Colon (tissue), 2 donors: ENCODE data around the gene PRICKLE2.

Source experiments
- FAIRE-seq: peaks from 2 replicates; lab custom pipeline; 2012; peaks lifted over from hg19 to GRCh38; lab: Jason Lieb, UNC
- donor health status: control.
- donor health status: control.

Gene PRICKLE2

DNA sequence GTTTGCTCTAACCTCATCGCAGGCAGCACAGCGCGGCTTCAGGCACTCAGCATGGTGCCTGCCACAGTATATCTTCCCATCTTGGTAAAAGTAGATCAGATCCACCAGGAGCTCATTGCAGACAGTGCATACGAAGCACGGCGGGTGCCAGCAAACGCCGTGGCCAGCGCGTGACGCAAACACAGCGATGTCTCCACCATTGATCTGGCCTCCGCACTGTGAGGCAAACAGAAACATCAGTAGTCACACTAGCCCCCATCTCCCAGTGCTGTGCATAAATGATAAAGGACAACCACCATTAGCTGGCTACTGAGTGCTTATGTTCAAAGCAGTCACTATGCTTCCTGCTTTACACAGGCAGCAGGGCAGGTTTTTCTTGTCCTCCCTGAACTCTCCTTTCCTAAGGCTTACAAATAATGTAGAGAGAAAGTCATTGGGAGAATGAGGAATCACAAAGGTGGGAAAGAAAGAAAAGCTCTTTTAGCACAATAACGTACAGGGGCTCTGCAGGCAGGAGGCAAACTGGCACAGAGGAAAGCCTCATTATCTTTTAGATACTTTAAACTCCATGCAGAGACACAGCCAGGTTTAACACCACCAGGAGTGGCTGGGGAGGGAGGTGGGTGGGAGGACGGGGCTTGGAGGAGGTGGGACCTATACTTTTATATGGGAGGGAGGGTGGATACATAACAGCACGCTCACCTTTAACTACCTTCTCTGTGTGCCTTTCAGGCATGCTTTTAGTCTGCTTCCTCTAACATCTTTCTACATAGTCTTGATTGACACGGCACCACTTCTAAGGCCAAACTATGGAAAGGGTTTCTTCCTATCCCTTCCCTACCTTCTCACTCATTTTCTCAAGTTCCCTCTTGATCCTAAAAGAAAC is 67.9 kb downstream of the PRICKLE2 start:
- FAIRE-seq, result no peak

DNA sequence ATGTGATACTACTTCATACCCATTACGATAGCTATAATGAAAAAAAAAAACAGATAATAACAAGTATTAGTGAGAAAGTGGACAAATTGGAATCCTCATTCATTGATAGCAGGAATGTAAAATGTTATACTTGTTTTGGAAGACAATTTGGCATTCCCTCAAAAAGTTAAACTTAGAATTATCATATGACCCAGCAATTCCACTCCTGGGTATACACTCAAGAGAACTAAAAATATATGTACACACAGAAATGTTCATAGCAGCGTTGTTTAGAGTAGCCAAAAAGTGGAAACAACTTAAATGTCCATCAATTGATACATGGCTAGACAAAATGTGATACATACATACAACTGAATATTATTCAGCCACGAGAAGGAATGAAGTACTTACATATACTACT is 69.9 kb downstream of the PRICKLE2 start:
- no peak for FAIRE-seq

DNA sequence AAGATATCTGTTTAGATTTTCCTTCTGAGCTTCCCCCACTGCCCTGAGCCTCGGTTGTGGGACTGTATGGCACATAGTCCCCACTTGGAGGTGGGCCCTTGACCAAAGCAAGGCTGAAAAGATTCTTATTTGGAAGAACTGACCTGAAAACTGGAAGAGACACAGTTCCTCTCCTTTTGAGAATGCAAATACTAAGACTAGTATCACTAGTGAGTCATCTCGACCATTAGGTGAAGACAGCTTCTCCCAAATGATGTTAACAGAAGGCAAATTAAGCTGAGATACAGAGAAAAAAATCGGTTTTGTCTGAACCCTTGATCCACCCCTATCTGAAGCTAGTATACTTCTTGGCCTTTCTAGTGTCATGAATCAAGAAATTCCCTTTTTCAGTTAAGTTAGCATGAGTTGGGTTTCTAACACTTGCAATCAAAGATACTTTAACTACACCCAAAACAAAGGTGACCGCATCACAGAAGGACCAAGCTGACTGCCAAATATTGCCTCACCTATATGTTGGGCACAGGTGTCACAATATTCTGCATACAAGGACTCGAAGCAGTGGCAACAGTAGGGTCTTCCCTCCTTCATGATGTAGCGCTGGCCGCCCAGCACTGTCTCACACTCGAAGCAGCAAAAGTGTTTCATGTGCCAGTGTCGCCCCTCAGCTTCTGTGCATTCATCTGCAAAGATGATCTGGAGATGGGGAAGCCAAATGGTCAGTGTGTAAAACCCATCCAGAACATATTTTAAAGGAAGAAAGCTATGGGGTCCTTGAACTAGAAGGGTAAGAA is 72.4 kb downstream of the PRICKLE2 start:
- FAIRE-seq, result no peak

DNA sequence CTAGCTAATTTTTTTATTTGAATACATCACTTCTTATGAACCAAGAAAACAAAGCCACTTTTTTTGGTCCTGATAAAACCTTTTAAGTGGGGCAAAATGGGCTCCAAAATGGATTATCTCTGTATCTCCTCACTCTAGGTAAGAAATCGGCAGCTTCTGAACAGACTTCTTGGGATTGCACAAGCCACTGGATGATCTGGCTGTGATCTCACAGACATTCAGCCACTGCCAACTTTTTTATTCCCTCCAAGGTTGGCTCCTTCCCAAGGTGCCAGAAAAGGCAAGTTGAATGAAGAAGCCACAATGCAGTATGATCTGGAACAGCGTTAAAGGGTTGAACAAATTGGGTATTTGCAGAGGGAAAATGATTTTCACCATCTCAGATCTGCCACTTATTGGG is 73.2 kb downstream of the PRICKLE2 start:
- FAIRE-seq, result no peak

DNA sequence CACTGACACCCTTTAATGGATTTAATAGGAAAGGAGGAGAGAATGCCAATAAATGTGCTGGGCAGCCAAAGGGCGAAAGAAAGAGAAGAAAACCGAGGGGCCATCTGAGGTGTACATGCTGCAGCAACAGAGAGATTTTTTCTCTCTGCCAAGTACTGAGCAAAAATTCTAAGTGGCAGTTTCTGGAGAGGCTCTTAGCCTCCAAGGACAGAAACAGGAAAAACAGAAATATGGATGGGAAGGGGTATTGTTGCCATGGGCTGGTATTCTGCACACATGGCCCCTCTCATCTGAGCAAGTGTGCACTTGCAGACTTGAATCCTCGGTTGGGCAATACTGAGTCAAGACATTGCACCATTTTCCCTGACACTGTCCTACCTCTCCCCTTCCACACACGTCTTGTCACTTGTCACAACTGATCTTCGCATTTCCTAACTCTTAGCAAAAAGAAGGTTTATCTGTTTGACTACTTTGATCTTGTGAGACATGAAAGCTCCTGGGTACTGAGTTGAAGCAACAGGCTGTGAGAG is 73.9 kb downstream of the PRICKLE2 start:
- no peak for FAIRE-seq

DNA sequence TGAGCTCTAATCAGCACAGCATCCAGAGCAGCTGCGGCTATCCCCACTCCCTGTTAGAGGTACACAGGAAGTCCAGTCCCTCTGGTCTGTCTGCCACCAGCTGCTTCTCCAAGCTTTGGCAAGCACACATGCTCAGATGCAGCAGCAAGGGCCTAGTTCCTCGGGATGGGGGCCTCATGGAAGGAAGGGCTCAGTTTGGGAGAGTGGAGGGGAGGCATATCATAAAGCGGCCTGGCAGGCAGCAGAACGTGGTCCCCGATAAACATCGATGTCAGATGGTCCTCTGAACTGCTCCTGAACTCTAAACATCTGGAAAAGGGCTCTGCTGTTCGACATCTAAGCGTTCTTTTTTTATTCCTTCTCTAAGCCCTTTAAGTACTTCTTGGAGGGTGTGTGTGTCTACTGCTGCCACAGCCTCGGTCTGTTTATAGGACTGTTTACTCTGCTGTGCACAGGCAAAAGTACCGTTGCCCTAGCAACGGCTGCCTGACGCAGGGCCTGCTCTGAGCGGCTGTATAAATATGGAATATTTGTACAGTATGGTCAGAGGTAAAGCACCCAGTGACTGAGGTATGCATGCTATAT is 74.6 kb downstream of the PRICKLE2 start:
- no peak for FAIRE-seq

DNA sequence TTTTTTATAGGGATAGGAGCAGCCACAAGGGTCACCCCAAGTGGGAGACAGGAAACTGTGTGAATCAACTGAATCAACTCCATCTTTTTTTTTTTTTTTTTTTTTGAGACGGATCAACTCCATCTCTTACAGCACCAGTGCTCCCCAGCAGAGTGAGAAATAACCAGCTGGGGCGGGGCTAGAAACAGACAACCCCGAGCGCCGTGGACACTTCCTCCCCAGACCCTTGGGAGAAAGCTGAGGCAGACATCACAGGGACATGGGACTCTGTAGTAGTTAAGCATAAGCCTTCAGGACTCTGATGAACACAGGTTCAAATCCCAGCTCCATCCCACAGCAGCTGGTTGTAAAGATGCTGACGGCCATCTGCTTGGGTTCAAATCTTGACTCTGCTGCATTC is 75.4 kb downstream of the PRICKLE2 start:
- no peak for FAIRE-seq

DNA sequence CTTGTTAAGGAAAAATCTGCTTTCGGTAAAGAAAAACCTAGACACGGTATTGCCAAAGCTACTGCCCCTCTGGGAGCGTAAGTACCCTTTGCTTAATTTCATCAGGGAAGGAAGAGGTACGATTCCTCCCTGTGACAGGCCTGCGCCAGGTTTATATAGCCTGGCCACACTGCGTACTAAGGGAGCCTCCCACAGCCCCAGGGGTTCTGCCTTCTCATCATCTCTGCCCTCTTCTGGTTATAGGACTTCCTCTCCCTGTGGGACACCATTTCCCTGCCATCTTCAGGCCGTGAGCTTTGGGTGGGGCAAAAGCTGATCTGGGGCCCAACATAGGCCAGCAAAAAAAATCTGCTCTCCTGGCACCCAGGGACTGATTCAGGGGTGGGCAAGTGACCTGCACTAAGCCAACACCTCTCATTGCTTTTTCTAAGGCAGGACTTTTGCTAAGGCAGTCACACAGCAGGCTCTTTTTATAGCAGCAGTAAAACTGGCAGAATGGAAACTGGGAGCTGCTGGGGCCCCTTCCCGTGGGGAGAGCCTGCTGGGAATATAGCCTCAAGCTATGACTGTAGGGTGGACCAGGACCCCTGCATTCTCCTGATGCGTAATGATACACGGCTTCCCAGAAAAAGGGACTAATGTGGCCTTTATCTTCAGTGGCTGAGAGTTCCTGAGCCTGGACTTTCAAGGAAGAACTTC is 76.2 kb downstream of the PRICKLE2 start:
- FAIRE-seq, result no peak

DNA sequence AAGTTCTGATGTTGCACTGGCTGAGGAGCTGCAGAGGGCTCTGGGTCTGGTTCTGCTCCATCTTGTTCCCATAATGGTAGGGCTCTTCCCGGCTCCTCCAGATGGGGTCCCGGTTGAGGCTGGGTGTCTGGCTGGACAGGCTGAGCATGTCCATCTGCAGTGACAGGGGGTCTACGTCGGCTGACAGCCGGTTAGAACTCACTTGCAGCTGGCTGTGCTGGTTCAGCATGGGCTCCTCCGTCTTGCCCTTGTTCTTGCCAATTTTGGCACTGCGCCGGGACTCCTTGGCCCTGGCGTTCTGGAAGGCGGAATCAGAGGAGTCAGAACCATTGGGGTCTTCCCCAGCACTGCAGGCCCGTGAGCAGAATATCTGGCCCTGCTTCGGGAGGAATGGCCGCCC is 78.1 kb downstream of the PRICKLE2 start:
- no peak for FAIRE-seq

DNA sequence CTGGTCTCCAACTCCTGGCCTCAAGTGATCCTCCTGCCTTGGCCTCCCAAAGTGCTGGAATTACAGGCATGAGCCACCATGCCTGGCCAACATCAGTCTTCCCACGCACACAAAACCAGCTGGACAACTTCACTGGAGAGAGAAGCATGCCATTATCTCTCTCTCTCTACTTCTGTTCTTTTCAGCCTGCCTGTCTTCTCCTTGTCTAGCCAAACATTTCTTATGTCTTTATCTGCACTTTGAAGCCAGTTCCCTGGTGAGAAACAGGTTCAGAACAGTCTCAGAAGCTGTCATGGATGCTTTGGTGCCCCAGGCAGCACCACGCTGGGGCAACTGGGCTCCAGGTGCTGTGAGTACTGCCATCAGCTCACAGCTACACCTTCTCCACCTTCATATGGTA is 79.8 kb downstream of the PRICKLE2 start:
- no peak for FAIRE-seq

DNA sequence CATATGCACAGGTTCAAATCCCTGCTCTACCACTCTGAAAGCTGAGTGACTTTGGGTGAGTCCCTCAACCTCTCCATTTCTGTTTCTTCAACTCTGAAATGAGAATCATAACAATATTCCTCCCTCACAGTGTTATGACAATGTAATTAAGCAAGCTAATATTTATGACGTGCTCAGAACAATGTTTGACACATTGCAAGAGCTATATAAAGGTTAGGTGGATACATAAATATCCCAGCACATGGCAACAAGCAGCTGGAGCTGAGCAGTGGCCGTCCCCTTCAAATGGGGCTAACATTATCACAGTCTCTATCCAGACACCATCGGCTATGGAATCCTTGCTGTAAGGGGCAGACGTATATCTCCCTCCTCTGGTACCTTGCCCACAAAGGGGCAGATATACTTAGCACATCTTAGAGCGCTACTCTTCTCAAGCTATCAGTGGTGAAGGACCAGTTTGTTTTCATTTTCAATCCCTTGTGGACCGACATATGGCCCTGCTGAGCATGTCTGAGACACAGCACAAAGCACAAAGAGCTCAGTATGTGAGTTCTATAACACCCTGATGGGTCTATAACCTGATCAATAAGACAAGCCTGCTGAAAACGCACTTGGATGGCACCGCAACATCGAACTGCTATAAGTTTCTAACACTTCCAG is 80.9 kb downstream of the PRICKLE2 start:
- no peak for FAIRE-seq

DNA sequence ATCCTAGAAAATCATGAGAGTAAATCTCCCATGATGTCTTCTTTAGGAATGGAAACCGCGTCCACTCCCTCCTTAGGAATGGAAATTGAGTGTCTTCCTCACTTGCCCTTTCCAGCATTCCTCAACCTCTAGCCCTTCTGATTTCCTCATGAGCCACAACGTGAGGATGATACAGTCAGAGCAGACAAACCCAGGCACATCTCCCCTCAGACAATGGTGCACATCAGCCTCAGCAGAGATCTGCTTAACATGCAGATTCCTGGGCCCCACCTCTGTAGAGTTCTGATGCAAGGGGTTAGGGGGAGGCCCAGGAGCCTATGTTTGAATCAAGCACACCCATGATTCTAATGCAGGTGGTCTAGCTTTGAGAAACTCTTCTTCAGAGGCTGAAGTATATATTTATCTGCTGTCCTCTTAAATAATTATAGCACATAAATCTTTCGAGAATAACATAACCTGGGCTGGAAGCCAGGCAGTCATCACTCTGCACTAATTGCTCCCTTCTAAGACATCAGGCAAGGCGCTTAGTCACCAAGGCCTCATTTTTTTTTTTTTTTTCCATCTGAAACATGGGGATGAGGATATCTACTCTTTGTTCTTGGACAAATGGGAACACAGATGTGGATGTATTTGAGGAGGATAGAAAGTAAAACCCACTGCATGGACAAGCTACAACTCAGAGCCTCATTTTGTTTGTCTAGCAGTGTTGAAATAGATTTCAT is 81.7 kb downstream of the PRICKLE2 start:
- FAIRE-seq, result no peak

DNA sequence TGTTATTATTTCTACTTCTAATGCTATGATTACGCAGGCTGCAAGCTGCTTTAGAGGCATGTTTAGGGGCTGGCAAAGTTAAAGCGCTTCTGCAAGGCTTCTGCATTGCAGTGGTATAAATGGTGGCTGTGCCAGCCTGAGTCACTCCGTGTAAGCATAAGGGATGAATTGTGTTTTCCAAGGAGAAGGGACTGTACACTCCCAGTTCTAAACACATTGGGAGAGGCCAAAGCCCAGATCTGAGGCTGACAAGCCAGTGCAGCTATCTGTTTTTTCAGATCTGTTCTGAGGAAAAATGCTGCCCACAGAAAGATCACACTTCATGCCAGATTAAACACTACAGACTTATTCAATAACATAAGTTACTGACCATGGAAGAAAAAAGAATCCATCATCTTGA is 83.8 kb downstream of the PRICKLE2 start:
- FAIRE-seq, result no peak

DNA sequence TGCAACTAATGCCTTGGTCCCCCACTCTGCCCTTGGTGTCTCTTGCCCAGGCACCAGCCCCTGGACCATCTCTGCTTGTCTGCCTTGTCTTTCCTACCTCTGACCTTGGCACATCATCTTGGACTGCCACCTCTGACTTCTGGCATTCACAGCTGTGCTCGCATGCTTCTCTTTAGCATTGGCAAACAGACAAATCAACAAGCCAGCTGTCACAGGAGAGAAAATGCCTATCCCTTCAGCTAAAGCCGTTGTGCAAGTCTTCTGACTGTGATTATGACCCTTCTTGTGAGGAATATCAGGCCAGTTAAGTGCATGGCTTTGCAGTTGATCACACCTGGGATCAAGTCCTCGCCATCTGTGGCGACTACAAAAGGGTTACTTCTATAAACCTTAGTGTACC is 84.6 kb downstream of the PRICKLE2 start:
- no peak for FAIRE-seq

DNA sequence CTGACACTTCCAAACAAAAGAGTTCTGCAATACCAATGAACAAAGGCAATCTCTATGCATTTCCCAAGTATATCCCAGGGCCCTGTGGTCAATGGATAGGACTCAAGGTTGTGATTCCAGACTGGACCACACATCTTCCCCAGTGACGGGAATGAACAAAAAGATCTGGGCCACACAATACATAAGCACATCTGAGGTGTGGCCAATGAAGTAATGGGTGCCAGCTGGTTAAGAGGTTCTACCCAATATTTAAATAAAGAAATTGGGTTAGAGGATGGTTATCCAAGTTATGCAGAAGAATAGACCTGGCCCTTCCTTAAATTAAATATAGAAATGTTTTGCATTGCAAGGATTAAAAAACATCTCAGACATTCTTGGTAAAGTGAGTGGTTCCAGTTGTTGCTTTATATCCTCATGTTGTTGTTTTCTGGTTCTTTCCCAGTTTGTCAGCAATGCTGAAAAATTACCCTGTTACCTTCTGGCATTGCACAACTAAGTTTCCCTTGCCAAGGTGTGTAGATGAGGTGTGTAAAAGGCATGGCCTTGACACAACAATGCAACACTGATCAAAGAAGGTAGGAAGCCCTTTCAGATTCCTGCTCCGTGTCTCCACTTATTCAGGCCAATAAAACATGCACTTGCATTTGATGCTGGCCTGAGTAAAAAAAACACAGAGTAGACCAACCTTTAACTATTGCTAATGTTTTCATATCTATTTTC is 86.5 kb downstream of the PRICKLE2 start:
- no peak for FAIRE-seq

DNA sequence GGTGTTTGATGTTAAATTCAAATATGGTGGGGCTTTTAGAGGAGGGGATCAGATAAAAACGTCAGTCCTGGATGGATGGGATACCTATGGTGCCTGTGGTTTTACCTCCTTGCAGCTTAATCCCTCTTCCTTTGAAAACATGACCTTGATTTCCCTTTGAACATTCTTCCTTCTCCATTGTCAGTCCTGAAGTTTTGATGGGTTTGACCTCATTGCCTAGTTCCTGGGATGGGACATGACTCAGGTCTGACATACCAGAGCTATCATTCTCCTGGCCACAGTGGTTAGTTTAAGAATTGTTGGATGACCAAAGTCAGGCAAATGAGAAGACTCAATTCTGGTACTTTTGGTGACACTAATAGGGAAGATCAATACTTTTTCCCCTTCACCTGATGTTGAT is 87.2 kb downstream of the PRICKLE2 start:
- no peak for FAIRE-seq

DNA sequence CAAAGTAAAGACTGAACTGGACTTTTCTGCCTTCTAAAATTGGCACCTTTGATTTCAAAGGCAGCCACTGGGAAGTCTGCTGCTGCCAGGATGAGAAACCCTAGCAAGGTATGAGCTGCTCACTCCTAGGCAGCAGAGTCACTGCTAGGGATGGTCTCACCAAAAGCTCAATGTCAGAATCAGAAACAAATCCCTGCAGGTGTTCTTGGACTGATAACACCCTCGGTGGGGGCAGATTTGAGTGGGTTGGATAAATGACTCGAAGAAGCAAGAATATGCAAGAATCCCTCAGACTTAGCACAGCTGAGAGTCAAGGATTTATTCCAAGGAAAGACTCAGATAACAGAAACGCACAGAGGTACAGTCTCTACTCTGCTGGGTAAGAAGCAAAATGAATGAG is 90.4 kb downstream of the PRICKLE2 start:
- no peak for FAIRE-seq

DNA sequence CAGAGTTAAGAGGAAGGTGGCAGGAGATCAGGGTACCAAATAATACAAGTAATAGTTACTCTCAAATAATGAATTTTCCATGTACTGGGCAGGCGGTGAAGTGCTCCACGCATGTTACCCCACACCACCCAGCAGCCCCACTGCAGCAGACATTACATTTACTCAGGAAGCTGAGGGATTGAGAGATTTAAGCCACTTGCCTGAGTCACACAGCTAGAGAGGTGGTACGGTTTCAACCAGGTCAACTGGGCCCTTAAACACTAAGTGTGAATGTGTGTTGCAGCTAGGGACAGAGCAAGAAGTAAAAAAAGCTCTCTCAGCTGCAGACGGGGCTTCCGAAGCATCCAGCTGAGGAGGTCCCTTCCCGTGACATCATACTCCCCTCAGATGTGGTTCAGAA is 91.3 kb downstream of the PRICKLE2 start:
- FAIRE-seq, result no peak

DNA sequence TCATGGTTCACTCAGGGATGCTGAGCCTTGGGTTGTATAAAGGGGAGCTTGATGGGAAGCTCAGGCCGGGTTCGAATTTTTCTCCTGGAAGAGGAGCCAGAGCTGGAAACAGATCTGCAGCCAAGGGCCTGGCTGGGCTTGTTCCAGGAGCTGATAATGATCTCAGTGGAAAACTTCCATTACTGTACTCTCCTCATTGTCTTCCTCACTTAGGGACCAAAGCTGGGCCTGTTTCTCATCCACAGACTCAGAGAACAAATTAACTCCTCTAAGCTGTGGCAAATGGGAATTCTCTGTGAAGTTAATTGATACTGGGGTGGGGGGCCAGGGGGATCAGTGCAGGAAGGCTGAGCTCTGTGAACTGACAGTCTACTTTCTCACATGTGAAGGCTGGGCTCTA is 92.0 kb downstream of the PRICKLE2 start:
- no peak for FAIRE-seq

DNA sequence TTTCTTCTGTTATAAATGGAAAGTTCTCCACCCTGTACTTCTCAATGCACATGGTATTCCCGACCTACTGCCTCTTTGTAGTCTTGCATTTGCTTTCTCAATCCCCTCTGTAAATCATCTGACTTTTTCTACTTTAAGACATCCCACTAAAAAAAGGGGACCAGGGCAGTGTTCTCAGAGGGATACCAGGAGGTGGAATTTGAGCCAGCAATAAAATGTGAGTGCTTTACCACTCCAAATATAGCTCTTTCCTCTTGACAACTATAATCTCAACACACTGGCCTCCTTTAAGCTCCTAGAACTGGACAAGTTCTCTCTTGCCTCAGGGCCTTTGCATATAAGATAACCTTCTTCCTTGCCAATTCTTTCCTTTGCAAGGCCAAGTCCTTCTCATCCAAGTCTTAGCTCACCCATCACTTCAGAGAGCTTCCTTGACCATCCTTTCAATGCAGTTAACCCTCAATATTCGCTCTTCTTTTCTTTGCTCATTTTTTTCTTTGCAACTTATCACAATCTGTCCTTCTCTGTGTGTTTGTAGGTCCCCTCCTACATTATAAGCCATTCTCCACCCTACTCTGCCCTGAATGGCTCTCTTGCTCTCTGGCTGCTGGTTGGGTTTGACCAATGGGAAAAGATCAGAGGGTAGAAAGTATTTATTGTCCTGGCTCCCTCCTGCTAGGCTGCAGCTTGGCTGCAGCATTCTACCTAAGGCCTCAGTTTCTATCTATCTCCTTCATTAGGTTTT is 93.4 kb downstream of the PRICKLE2 start:
- no peak for FAIRE-seq
